ENCODE measurements around the gene NTRK1. TPM values are rescaled to one million over a fixed set of nuclear protein-coding genes. Genes with fewer than 3 reads are reported as not detected.

NTRK1 gene
- total and polyA plus RNA-seq, 4 donors = 0.13 to 0.17 (median 0.14) TPM

GRCh38 chr1:156898161-156898566 lies 37.5 kb downstream of the NTRK1 start:
- H3K27me3 ChIP-seq (ENCODE audit: control insufficient read depth in 4 of 4, insufficient read depth in 4 of 4, low read length in 3 of 4) = peaks cover 0 to 4% (median under 1%) of the 10 kb centered on the region in 4 donors
- H3K4me1 ChIP-seq (ENCODE audit: control insufficient read depth in 4 of 4, insufficient read depth in 4 of 4, low read length in 3 of 4) = peaks cover 0 to 26% (median 3%) of the 10 kb centered on the region in 4 donors
- no peaks in the 10 kb centered on the region for H3K36me3 ChIP-seq (ENCODE audit: control insufficient read depth in 4 of 4, insufficient read depth in 3 of 4, low read depth in 1 of 4, low read length in 3 of 4)
- no peak overlapping the region for H3K9ac ChIP-seq (ENCODE audit: low read depth in 1 of 2, low read length in 2 of 2)
- no peak for DNase-seq (ENCODE audit: low spot score)
- H3K27ac ChIP-seq (ENCODE audit: low read depth in 1 of 2, low read length in 2 of 2) = peak overlapping the region; percentile 46 to 58
- 24% methylated on average over 13 of the region's 13 CpGs for WGBS
- TF ChIP-seq, protein P1, sequence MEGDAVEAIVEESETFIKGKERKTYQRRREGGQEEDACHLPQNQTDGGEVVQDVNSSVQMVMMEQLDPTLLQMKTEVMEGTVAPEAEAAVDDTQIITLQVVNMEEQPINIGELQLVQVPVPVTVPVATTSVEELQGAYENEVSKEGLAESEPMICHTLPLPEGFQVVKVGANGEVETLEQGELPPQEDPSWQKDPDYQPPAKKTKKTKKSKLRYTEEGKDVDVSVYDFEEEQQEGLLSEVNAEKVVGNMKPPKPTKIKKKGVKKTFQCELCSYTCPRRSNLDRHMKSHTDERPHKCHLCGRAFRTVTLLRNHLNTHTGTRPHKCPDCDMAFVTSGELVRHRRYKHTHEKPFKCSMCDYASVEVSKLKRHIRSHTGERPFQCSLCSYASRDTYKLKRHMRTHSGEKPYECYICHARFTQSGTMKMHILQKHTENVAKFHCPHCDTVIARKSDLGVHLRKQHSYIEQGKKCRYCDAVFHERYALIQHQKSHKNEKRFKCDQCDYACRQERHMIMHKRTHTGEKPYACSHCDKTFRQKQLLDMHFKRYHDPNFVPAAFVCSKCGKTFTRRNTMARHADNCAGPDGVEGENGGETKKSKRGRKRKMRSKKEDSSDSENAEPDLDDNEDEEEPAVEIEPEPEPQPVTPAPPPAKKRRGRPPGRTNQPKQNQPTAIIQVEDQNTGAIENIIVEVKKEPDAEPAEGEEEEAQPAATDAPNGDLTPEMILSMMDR (IDR thresholded peaks at IDR 0.05; ENCODE audit: low read depth, low read length, missing input control) = no peak
- TF ChIP-seq NR2F2 (IDR thresholded peaks at IDR 0.05) (peak; percentile 28), YY1 (IDR thresholded peaks at IDR 0.05) (no peak), SP1 (IDR thresholded peaks at IDR 0.05) (peak; percentile 24), RXRA (IDR thresholded peaks at IDR 0.05) (peak in 1 of 2 donors; percentile 31), EGR1 (IDR thresholded peaks at IDR 0.05; ENCODE audit: low read depth in 2 of 2) (no peak)
- no peak overlapping the region for H3K4me3 ChIP-seq (ENCODE audit: low read depth in 1 of 3, low read length in 3 of 3)
- H3K9me3 ChIP-seq (ENCODE audit: control insufficient read depth in 4 of 4, low read length in 3 of 4) = no peaks in the 10 kb centered on the region

DNA sequence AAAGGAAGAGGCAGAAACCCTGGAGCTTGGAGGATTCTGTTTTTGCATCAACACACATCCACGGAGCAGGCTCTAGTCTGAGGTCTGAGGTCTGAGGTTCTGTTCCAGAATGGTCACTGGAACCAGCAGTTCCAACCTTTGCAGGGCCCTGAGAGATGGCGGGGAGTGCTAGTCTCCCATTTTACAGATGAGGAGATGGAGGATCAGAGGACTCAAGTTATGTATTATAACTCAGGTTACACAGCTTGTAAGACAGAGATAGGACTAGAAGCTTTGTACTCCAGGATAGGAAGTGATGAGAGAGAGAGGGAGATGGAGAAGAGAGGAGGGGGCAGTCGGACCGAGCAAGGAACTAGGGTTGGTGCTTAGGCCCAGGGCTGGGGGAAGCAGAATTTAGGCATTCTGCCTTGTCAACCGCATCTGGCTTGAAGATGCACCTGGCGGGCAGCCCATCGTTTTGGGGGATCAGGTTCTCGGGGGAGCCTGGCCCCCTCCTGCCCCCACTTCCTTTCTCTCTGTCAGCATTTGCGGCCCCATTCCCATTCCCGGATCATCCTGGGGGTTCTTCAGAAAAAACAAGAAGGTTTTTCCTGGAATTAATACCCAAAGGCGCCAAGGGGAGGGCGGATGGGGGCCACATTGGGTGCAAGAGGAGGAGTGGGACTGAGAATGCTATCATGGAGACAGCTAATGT lies 38.5 kb downstream of the NTRK1 start:
- TF ChIP-seq JUND (IDR thresholded peaks at IDR 0.05) = no peak
- TF ChIP-seq ATF3 (IDR thresholded peaks at IDR 0.05) = no peak
- no peak for TF ChIP-seq HNF4G (IDR thresholded peaks at IDR 0.05)
- no peak for TF ChIP-seq RAD21 (IDR thresholded peaks at IDR 0.05)
- TF ChIP-seq YY1 (IDR thresholded peaks at IDR 0.05) = no peak
- no peak for TF ChIP-seq SP1 (IDR thresholded peaks at IDR 0.05)
- TF ChIP-seq, protein P2, sequence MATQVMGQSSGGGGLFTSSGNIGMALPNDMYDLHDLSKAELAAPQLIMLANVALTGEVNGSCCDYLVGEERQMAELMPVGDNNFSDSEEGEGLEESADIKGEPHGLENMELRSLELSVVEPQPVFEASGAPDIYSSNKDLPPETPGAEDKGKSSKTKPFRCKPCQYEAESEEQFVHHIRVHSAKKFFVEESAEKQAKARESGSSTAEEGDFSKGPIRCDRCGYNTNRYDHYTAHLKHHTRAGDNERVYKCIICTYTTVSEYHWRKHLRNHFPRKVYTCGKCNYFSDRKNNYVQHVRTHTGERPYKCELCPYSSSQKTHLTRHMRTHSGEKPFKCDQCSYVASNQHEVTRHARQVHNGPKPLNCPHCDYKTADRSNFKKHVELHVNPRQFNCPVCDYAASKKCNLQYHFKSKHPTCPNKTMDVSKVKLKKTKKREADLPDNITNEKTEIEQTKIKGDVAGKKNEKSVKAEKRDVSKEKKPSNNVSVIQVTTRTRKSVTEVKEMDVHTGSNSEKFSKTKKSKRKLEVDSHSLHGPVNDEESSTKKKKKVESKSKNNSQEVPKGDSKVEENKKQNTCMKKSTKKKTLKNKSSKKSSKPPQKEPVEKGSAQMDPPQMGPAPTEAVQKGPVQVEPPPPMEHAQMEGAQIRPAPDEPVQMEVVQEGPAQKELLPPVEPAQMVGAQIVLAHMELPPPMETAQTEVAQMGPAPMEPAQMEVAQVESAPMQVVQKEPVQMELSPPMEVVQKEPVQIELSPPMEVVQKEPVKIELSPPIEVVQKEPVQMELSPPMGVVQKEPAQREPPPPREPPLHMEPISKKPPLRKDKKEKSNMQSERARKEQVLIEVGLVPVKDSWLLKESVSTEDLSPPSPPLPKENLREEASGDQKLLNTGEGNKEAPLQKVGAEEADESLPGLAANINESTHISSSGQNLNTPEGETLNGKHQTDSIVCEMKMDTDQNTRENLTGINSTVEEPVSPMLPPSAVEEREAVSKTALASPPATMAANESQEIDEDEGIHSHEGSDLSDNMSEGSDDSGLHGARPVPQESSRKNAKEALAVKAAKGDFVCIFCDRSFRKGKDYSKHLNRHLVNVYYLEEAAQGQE (IDR thresholded peaks at IDR 0.05) = no peak
- TF ChIP-seq NR2F2 (IDR thresholded peaks at IDR 0.05) = no peak
- no peak for TF ChIP-seq GABPA (IDR thresholded peaks at IDR 0.05 in 1 of 2, conservative IDR thresholded peaks at IDR 0.05 in 1 of 2)
- TF ChIP-seq RXRA (IDR thresholded peaks at IDR 0.05) = no peak
- no peak for TF ChIP-seq ZBTB33 (IDR thresholded peaks at IDR 0.05)
- no peak for TF ChIP-seq FOXA1 (IDR thresholded peaks at IDR 0.05)
- no peak for TF ChIP-seq TAF1 (conservative IDR thresholded peaks at IDR 0.05)

More for the DNA sequence above, 38.5 kb downstream of the NTRK1 start:
- H3K9ac ChIP-seq (ENCODE audit: low read depth in 1 of 2, low read length in 2 of 2) = peak overlapping the region in 1 of 2 donors; percentile 14
- no peak overlapping the region for H3K4me3 ChIP-seq (ENCODE audit: low read depth in 1 of 3, low read length in 3 of 3)
- peaks cover 0 to 3% (median 0%) of the 10 kb centered on the region in 4 donors for H3K27me3 ChIP-seq (ENCODE audit: control insufficient read depth in 4 of 4, insufficient read depth in 4 of 4, low read length in 3 of 4)
- no peak for DNase-seq (ENCODE audit: low spot score)
- H3K36me3 ChIP-seq (ENCODE audit: control insufficient read depth in 4 of 4, insufficient read depth in 3 of 4, low read depth in 1 of 4, low read length in 3 of 4) = no peaks in the 10 kb centered on the region
- H3K27ac ChIP-seq (ENCODE audit: low read depth in 1 of 2, low read length in 2 of 2) = peak overlapping the region; percentile 21 to 35
- no peaks in the 10 kb centered on the region for H3K9me3 ChIP-seq (ENCODE audit: control insufficient read depth in 4 of 4, low read length in 3 of 4)
- WGBS = 72% methylated on average over 12 of the region's 12 CpGs
- H3K4me1 ChIP-seq (ENCODE audit: control insufficient read depth in 4 of 4, insufficient read depth in 4 of 4, low read length in 3 of 4) = peaks cover 0 to 28% (median 3%) of the 10 kb centered on the region in 4 donors

Measured in liver (tissue), 9 donors.